ENCODE measurements around the gene GPT2. TPM values are rescaled to one million over a fixed set of nuclear protein-coding genes. Genes with fewer than 3 reads are reported as not detected.
A peak's percentile ranks its signal among the peaks of the same experiment; 100 is the strongest.

GPT2 gene
- total RNA-seq, 1 experiment from 2014 or later: 68.8 TPM

DNA sequence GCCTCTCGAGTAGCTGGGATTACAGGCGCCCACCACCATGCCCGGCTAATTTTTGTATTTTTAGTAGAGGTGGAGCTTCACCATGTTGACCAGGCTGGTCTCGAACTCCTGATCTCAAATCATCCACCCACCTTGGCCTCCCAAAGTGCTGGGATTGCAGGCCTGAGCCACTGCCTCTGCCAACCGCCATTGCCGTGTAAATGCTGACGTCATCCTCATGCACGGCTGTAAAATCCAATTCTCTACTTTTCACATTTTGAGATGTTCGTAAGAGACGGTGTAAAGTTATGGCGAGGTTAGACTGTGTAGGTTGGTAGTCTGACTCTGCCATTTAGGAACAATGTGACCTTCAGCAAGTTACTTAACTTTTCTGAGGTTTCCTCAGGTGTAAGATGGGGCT, 91.0 kb downstream of the GPT2 start:
- no CpG with 5 or more reads among the region's 11 CpGs for WGBS (ENCODE audit: extremely low coverage, insufficient read length, low lambda C conversion rate)
- H3K9me3 ChIP-seq (ENCODE audit: control insufficient read depth, low read depth, low read length): no peaks in the 10 kb centered on the region
- H2BK120ac ChIP-seq (ENCODE audit: low read depth, low read length, poor library complexity, severe bottlenecking): no peak overlapping the region
- H3T11ph ChIP-seq (ENCODE audit: low read length): no peak overlapping the region
- H2BK5ac ChIP-seq (ENCODE audit: insufficient read length, low read length): no peak overlapping the region
- H4K20me1 ChIP-seq (ENCODE audit: control insufficient read depth, insufficient read depth, insufficient read length): no peaks in the 10 kb centered on the region
- no peak overlapping the region for H3K18ac ChIP-seq (ENCODE audit: insufficient read length, low read depth, low read length)
- peak overlapping the region in 2 of 3 experiments; percentile 57 to 98; a peak in 2 of 7 replicates for H3K27ac Mint-ChIP-seq
- H2AFZ ChIP-seq (ENCODE audit: low read length): no peak overlapping the region
- no peak overlapping the region for H4K5ac ChIP-seq (ENCODE audit: insufficient read length, low read depth, low read length)
- H2BK20ac ChIP-seq (ENCODE audit: low read depth, low read length, poor library complexity, severe bottlenecking): no peak overlapping the region
- H4K8ac ChIP-seq (replicated peaks; ENCODE audit: insufficient read length, low read depth, low read length): no peak overlapping the region
- no peak for DNase-seq
- H3K4me2 ChIP-seq (ENCODE audit: insufficient read depth, insufficient read length, low read length): no peak overlapping the region
- TF ChIP-seq CTCF (conservative IDR thresholded peaks at IDR 0.05): no peak
- no peaks in the 10 kb centered on the region for H3K27me3 Mint-ChIP-seq (ENCODE audit: low read depth)
- no peak overlapping the region for H2BK12ac ChIP-seq (ENCODE audit: insufficient read length, low read depth, low read length)
- no peak overlapping the region for H3K4ac ChIP-seq (ENCODE audit: low read depth, low read length)
- H2BK15ac ChIP-seq (ENCODE audit: low read depth, low read length): no peak overlapping the region
- H3K27me3 ChIP-seq (ENCODE audit: insufficient read depth, low read length): no peaks in the 10 kb centered on the region
- peaks cover 2% of the 10 kb centered on the region for H3K4me1 ChIP-seq (ENCODE audit: insufficient read depth, low read length)
- H3K4me1 Mint-ChIP-seq: peaks cover 36 to 38% of the 10 kb centered on the region in 2 experiments
- H4K91ac ChIP-seq (ENCODE audit: insufficient read length, low read depth, low read length): no peak overlapping the region
- H3K79me1 ChIP-seq (ENCODE audit: insufficient read depth, low read depth, low read length, poor library complexity, severe bottlenecking): no peaks in the 10 kb centered on the region
- H3K27ac ChIP-seq (ENCODE audit: insufficient read length, low read depth, low read length): no peak overlapping the region
- peaks cover 10% of the 10 kb centered on the region; the same call in 1 of the 2 replicates for H3K79me2 ChIP-seq (ENCODE audit: insufficient read depth, low read length)
- no peaks in the 10 kb centered on the region; a peak in 1 of 5 replicates for H3K9me3 Mint-ChIP-seq
- H3K23me2 ChIP-seq (ENCODE audit: insufficient read length, low read depth, low read length, poor library complexity, severe bottlenecking): peaks cover 8% of the 10 kb centered on the region
- no peak overlapping the region for H3K4me3 Mint-ChIP-seq
- H2AK5ac ChIP-seq (ENCODE audit: insufficient read length, low read length): peak overlapping the region; percentile 54
- peaks cover 13 to 20% (median 19%) of the 10 kb centered on the region in 3 experiments for H3K36me3 Mint-ChIP-seq (ENCODE audit: insufficient read depth in 1 of 3, low read depth in 3 of 3)
- no peak overlapping the region for H3K23ac ChIP-seq (ENCODE audit: insufficient read length, low read depth, low read length)
- H3K9ac ChIP-seq (ENCODE audit: extremely low read depth, insufficient read length, low read length): no peak overlapping the region
- H3K56ac ChIP-seq (ENCODE audit: insufficient read length, low read depth, low read length): no peak overlapping the region
- no peak overlapping the region for H3K14ac ChIP-seq (ENCODE audit: insufficient read depth, low read length)
